HG03095 (cell line): Measurements from ENCODE around the gene LCORL.

Experiments used
- ATAC-seq: cut with Tn5 transposase; IDR thresholded peaks from one replicate; pipeline ENCODE4 v1.9.1; 2021; ENCODE audit warnings: moderate library complexity; ENCODE audit not compliant: unreplicated experiment

The LCORL gene

DNA sequence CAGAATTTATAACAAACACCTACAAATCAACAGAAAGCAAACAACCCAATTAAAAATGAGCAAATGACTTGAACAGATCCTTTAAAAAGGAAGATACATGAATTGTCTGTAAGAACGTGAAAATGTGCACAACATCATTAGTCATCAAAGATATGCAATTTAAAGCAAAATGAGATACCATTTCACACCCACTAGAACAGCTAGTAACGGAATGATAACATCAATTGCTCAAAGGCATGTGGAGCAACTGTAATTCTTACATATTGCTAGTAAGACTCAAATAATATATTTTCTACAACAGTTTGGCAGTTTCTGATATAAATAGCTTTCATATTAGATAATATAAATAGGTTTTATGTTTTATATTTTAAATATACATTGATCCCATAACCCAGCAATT is 82.5 kb downstream of the LCORL start:
- ATAC-seq = no peak

DNA sequence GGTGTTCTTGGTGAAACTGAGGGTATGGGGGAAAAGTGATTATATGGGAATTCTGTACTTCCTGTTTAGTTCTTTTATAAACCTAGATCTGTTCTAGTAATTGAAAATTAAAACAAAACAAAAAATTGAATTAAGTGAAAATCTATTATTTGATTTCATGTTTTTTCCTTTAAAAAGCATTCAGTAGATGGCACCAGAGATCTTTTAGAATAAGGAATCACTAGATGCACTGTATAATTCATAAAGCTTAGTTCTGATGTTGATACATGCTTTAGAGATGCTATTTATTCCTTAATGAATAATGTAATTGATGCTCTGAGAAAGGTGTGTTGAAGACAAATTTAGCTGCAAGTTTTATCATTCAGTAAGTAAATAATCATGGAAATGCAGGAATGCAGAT is 87.3 kb downstream of the LCORL start:
- no peak for ATAC-seq

DNA sequence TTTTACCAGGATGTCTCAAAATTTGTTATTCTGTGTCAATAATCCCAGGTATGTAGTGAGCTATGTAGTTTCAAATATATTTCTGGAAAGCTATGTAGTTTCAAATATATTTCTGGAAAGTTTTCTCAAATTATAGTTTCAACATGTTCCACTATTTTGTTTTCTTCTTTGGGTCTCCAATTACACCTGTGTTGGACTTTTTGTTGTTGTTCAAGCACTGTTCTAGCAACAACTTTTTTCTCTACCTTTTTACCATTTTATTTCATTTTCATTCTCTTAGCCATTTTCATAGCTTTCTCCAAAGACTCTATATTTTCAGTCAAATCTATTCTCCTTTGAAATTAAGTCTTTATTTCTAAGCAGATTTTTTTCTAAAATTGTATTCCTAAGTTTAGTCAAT is 88.4 kb downstream of the LCORL start:
- no peak for ATAC-seq

DNA sequence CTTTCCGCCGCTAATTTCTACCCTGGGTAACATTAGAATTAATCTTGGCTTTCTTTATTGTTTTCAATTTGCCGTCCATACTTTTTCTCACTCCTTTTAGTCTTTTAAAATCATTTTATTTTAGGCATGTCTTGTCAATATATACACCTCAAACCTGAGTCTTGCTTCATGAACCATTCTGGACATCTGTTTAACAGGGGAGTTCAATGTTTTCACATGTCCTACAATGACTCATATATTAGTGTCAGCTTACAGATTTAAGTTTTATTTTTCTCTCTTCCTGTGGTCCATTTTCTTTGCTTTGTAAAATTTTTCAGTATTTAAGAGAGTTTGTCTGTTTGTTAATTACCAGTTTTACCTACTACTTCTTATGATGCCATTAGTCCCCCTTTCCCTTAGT is 89.5 kb downstream of the LCORL start:
- no peak for ATAC-seq

DNA sequence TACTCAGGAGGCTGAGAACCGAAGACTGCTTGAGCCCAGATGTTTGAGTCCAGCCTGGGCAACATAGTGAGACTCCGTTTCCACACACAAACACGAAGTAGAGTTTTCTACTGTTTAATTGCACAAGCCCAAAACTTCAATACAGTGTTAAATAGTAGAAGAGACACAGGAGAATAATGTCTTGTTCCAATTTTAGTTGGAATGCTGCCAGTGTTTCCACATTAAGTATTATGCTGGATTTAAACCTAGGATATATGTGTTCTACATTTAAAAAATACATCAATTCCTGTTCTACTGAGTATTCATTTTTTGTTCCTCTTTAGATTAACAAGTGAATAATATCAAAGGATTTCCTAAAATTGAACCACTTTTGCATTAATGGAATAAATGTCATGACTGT is 91.3 kb downstream of the LCORL start:
- no peak for ATAC-seq

DNA sequence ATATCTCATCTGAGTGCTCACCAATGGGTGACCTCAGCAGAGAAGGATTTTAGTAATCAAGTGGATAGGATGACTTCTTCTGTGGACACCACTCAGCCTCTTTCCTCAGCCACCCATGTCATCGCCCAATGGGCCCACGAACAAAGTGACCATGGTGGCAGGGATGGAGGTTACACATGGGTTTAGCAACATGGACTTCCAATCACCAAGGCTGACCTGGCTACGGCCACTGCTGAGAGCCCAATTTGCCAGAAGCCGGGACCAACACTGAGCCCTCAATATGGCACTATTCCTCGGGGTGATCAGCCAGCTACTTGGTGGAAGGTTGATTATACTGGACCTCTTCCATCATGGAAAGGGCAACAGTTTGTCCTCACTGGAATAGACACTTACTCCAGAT is 97.4 kb downstream of the LCORL start:
- no peak for ATAC-seq

DNA sequence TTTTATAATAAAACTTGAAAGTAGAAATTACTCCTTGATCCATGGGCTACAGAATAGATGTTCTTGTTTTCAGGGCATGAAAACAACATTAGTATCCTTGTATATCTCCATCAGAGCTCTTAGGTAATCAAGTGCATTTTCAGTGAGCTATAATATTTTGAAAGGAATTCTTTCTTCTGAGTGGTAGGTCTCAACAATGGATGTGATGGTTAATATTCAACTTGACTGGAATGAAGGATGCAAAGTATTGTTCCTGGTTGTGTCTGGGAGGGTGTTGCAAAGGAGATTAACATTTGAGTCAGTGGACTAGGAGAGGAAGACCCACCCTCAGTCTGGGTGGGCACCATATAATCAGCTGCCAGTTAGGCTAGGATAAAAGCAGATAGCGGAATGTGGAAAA is 100.1 kb downstream of the LCORL start:
- no peak for ATAC-seq

DNA sequence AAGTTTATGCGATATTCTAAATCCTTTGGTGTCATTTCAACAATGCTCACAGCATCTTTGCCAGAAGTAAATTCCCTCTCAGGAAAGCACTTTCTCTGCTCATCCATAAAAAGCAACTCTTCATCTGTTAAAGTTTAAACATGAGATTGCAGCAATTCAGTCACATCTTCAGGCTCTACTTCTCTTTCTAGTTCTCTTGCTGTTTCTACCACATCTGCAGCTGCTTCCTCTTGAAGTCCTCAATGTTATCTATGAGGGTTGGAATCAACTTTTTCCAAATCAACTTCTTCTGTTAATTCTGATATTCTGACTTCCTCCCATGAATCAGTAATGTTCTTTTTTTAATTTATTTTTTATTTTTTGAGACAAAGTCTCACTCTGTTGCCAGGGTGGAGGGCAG is 100.9 kb downstream of the LCORL start:
- ATAC-seq = no peak

DNA sequence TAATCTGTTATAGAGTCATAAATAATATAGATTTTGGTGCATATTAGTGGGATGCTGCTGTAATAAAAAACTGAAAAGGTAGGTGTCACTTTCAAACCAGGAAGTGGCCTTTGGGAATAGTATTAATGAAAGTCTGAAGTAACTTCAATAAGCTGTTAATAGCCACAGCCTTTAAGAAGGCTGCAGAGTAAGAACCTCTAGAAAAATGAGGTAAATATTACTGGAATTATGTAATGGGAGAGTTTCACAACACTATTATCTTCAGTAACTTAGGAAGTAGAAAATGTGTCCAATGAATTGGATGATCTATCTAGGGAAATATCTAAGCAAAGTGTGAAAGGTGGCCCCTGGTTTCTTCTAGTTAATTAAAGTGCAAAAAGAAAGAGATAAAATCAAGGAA is 106.1 kb downstream of the LCORL start:
- ATAC-seq = no peak

DNA sequence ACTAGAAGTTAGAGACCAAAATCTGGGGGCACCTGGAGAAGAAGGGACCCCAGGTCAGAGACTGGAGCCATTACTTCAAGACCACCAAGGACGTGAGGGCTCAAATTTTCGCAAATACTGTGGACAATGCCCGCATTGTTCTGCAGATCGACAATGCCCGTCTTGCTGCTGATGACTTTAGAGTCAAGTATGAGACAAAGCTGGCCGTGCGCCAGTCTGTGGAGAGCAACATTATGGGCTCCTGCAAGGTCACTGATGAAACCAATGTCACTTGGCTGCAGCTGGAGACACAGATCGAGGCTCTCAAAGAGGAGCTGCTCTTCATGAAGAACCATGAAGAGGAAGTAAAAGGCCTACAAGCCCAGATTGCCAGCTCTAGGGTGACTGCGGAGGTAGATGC is 109.5 kb downstream of the LCORL start:
- no peak for ATAC-seq

DNA sequence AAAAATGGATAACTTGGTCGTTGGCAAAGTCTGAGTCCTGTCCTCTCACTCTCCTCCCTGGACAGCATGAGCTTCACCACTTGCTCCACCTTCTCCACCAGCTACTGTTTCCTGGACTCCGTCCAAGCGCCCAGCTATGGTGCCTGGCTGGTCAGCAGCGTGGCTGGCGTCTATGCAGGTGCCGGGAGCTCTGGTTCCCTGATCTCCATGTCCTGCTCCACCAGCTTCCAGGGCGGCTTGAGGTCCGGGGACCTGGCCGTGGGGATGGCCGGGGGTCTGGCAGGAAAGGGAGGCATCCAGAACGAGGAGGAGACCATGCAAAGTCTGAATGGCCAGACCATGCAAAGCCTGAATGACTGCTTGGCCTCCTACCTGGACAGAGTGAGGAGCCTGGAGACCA is 109.9 kb downstream of the LCORL start:
- no peak for ATAC-seq

DNA sequence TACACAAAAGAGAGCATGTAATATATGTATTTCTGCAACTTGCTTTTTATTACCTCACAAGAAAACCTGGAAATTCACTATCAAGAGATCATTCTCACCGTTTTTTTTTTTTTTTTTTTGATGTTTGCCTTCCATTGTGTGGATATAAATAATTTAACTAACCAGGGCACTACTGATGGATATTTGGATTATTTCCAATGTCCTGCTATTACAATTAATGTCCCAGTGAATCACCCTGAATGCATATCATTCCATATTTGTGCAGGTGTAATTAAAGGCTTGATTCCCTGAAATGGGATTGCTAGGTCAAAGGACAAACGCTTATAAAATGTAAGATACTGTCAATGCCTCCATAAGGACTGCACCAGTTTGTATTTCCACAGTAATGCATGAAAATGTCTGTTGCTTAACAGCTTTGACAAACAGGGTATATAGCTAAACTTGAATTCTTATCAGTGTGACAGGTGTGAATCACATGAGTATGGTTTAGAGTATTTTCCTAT is 123.0 kb downstream of the LCORL start:
- no peak for ATAC-seq

DNA sequence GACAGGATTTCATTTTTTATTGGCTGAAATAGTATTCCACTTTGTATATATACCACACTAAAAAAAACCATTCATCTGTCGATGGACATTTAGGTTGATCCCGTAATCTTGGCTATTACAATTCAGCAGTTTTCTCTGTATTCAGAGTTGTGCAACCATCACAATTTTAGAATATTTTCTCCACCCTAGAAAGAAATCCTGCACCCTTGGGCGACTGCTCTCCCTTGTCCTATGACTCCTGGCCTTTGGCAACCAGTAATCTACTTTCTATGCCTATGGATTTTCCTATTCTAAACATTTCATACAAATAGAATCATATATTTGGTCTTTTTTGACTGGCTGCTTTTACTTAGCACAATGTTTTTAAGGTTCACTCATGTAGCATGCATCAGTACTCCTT is 126.1 kb downstream of the LCORL start:
- no peak for ATAC-seq

DNA sequence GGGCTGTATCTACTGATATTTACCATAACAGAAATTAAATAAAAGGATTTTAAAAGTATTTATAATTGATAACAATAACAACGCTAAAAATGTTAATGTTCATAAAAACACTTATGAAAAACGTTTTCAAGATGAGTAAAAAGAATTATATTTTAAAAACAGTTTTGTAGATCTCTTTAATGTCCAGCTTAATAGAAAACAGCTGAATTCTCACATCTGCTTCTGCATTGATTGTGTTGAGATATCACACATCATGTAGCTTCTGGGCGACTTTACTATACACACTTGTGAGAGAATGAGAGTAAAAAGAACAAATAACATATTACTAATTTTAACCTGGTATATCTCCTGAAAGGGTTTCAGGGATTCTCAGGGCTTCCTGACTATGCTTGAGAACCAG is 127.1 kb downstream of the LCORL start:
- no peak for ATAC-seq

DNA sequence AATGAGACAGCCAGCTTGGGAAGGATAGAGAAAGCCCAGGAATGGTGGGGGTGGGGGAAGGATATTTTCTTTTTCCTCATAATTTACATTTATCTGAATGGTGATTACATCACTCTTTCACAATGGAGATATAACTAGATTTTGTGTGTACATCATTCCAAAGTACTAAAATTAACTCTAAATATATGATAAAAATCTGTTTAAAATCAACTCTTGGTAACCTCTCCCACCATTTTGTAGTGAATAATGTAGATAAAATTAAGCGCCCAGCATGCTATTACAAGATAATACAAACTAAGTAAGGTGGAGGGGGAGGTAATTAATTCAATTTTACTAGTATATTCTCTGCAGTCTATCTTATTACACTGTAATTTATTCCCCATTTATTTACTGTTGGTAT is 131.9 kb downstream of the LCORL start:
- ATAC-seq = no peak

DNA sequence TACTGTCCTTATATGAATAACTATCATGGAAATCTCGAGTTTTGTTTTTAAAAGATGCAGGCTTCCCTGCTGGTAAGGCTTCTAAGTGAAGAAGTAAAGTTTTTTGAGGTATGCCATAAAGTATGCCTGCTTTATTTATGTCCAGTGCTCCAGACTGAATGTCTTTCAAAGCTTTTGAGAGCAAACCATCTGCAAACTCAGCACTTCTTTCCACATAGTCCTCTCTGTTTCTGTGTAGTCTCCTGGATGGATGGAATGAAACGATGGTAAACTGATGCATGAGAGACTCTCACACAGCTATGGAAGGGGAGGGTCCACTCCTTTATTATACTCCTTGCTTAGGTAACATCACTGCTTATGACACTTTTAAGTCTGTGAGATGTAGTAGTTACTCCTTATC is 137.0 kb downstream of the LCORL start:
- no peak for ATAC-seq

DNA sequence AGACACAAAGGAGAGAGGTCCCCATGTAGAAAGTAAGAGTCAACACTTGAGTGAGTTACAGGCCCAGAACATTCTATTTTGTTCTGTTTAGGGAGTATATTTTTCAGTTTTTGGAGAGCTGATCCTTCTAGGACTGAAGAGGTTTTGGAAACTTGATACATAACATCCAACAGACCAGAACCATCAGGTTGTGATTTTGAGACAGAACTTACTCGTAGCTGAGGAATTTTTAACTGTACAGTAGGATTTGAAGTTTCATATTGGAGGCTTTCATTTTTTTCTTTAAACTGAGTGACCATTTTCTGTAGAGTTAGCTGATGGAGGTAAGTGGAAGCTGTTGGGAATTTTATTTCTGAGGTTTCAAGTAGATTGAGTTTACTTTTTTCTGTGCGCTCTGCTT is 137.5 kb downstream of the LCORL start:
- no peak for ATAC-seq

DNA sequence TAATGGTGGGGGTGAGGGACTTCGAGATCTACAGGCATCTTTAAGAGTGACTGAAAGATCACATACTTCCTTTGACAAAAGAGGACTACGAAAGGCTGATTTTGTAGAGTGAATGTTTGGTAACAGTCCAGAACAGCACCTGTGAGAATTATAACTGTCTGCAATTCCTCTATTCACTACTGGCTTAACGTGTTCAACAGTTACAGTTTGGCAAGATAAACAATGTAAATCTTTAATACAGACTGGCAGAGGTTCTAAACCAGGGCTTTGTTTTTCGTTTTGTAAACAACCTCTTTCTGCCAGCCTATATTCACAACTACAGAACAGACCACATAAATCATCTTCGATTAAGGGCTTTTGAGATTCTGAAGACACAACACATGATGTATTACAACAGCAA is 143.9 kb downstream of the LCORL start:
- no peak for ATAC-seq

DNA sequence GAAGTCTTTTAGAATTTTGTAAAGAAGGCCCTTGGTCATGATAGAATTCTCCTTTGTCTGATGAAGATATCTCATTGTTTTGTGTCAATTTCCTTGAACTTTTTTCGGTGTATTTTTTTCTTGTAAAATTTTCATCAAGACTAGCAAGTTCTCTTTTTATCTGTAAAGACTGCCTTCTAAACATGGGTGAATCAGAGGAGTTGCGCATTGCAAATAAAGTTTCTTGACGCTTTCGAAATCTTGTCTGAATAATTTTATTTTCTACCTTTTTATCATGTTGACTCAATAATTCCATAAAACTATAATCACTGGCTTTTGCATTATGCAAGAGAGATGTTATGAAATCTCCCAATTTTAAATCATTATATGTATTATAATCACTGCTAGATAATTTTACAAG is 144.6 kb downstream of the LCORL start:
- ATAC-seq = no peak

DNA sequence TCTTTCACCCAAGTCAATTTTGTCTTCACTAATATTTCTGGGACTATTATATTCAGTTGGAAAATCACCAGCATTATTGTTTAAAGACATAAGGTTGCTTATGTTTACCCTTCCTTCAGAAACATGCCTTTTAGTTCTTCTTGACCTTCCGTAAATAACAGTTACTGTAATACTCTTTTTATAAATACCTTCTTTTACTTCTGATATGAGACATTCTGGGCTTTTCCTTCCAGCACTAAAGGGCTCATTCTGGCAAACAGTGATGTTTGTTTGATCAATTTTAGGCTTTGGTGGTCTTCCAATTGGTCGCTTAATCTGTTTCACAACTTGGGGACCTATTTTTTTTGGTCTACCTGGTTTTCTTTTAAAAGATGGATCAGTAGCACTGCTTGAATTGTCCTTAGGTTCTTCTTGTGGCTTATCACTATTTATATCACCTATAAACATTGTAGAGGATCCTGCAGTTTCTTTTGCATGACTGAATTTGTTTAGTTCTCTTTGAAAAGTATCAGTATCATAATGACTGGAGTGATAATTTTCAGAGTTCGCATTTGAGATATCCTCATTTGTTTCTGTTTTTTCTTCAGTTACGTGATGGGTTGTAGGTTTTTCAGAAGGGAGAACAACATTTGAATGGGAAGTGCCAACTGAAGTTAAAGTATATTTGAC is 146.0 kb downstream of the LCORL start:
- peak; percentile 94 for ATAC-seq

DNA sequence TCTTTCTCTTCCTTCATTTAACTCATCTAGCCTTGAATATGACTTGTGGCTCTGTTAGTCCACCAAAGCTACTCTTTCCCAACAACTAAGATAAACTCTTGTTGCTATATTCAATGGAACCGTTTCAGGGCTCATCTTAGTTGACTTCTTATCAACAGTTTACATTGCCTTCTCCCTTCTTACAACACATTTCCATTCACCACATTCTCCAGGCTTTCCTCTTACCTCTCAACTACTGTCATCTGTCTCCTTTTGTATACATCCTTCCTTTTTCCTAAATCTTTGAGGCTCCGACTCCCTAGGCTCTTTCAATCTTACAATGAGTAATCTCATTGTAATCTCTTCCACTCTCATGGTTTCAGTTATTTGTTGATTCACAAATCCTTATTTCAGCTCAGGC is 152.2 kb downstream of the LCORL start:
- no peak for ATAC-seq

DNA sequence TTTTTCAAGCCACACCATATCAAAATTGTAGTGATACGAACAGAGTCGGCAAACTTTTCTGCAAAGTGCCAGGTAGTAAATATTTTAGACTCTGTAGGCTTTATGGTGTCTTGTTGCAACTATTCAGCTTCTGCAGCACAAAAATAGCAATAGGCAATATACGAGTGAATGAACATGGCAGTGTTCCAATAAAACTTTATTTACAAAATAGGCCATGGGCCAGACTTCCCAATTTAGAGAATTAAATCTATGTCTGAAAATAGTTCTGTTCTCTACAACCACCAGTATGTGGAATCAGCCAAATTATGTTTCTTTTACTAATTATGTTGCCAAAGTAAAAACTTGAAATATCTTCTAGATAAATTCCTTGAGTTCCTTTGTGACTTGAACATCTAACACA is 154.3 kb downstream of the LCORL start:
- no peak for ATAC-seq

DNA sequence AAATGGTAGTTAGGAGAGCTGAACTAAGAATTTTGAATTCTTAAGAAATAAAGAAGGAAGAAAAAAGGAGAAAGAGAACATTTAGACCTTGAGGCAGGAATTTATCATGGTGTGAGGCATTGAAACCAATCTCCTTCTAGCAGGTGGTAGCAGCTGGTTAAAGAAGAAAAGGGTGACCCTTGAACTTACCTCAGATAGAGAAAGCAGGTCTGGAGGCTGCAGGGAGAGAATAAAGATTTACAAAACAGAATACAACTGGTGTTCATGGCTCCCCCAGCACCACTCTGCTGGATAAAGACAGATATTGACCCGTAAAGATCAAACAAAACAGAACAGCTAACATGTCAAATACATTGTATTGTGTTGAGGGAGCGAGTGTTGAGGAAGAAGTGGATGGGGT is 154.7 kb downstream of the LCORL start:
- ATAC-seq = no peak
